Prostate gland (tissue), 2 donors: ENCODE results near the gene UNC5C. TPM values are rescaled to one million over a fixed set of nuclear protein-coding genes. Genes with fewer than 3 reads are reported as not detected.

ENCODE experiments used
- DNase-seq: peaks from one replicate; pipeline ENCODE4 v3.0.0-alpha.2; 2019; ENCODE audit warnings: low spot score
- H3K27ac ChIP-seq, 2 donors: fragments of 200-600 bp; sonication (generic); 2 replicates each; pipeline ENCODE4 v1.5.1; 2017 to 2019
- H3K27me3 ChIP-seq: fragments of 200-600 bp; sonication (generic); replicated peaks from 2 replicates; pipeline ENCODE4 v1.5.1; 2019; ENCODE audit not compliant: insufficient read depth
- H3K36me3 ChIP-seq, 2 donors: fragments of 200-600 bp; sonication (generic); 1 replicate in 1 of 2; 2 replicates in 1 of 2; pipeline versions ENCODE4 v1.5.1 to v1.8.1; 2017 to 2019
- H3K4me1 ChIP-seq: fragments of 200-600 bp; sonication (generic); replicated peaks from 2 replicates; pipeline ENCODE4 v1.5.1; 2019
- H3K4me3 ChIP-seq, 2 donors: fragments of 200-600 bp; sonication (generic); 2 replicates each; pipeline ENCODE4 v1.5.1; 2017 to 2019
- H3K9me3 ChIP-seq: fragments of 200-600 bp; sonication (generic); 2 replicates; pipeline ENCODE4 v1.5.1; 2017
- CTCF ChIP-seq, 4 experiments: fragments of 200-600 bp in 2 of 4; fragments of 450-650 bp in 2 of 4; sonication (generic) in 2 of 4; IDR thresholded peaks; 1 replicate in 3 of 4; 2 replicates in 1 of 4; pipeline ENCODE4 v1.5.1; 2016 to 2019; ENCODE audit warnings: antibody characterized with exemption in 4 of 4, mild to moderate bottlenecking in 2 of 4, moderate library complexity in 2 of 4
- POLR2A ChIP-seq: fragments of 450-650 bp; IDR thresholded peaks from one replicate; pipeline ENCODE4 v1.6.1; 2016; ENCODE audit warnings: antibody characterized with exemption, mild to moderate bottlenecking
- POLR2AphosphoS5 ChIP-seq: sonication (generic); formaldehyde crosslinking; IDR thresholded peaks from one replicate; pipeline ENCODE4 v1.6.1; 2017; ENCODE audit warnings: antibody characterized with exemption
- WGBS: methylation state at CpG from one replicate; pipeline ENCODE4 v1.1.5; 2018; 5-methylcytosine and 5-hydroxymethylcytosine counted together
- intact Hi-C: fragments of 100-400 bp; cut with DNase I; formaldehyde crosslinking; loops from one replicate; pipeline ENCODE4 v1.14.2; 2022
- total RNA-seq, 2 donors: library from RNA; depleted of rRNA; stranded (reverse); fragments of >200 nt; gene quantifications; one replicate each; pipeline ENCODE4 v1.1.0, GENCODE V29; 2016

Gene UNC5C
- total RNA-seq, 2 donors from 2014 or later = 1.8 to 15.5 TPM

GRCh38 chr4:95472534-95472933, 76.2 kb downstream of the UNC5C start:
- TF ChIP-seq POLR2AphosphoS5 (no peak), CTCF (IDR thresholded peaks at IDR 0.05) (no peak), POLR2A (no peak)
- intact Hi-C loops = no loop called here
- no peak overlapping the region for H3K27ac ChIP-seq
- no peaks in the 10 kb centered on the region for H3K36me3 ChIP-seq
- no peaks in the 10 kb centered on the region for H3K9me3 ChIP-seq
- H3K4me3 ChIP-seq = no peak overlapping the region
- H3K27me3 ChIP-seq = no peaks in the 10 kb centered on the region
- DNase-seq = no peak
- H3K4me1 ChIP-seq = no peaks in the 10 kb centered on the region
- 19% methylated on average over 3 of the region's 3 CpGs for WGBS

- Histone ChIP-seq H3K36me3 (no peaks in the 10 kb centered on the region), H3K9me3 (no peaks in the 10 kb centered on the region), H3K4me3 (no peak overlapping the region), H3K27ac (no peak overlapping the region), H3K27me3 (no peaks in the 10 kb centered on the region), H3K4me1 (no peaks in the 10 kb centered on the region)
- intact Hi-C loops = no loop called here
- no peak for DNase-seq
- 95% methylated on average over 4 of the region's 4 CpGs for whole genome bisulfite sequencing
- TF ChIP-seq CTCF (IDR thresholded peaks at IDR 0.05) (no peak), POLR2A (no peak), POLR2AphosphoS5 (no peak)
These were observed 78.2 kb downstream of the UNC5C start for GRCh38 chr4:95470622-95471021.

DNA sequence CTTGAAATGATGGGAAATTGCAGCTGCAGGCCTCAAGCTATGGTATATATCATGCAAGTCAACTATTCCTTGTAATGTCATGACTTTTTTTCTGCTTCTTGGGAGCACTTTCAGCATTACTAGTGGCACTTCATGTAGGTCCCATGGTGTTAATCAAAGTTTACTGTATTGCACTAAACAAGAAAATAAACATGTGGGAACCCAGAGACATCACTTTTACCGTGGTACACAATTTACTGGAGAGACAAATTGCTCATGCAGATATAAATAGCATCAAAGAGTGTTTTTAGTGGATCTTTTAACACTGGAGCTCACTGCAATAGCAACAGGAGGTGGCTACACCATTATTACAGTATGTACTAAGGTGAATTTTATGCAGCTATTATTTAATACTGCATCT, 79.2 kb downstream of the UNC5C start:
- Histone ChIP-seq H3K4me1 (no peaks in the 10 kb centered on the region), H3K27me3 (no peaks in the 10 kb centered on the region), H3K4me3 (no peak overlapping the region), H3K27ac (no peak overlapping the region), H3K36me3 (no peaks in the 10 kb centered on the region), H3K9me3 (no peaks in the 10 kb centered on the region)
- DNase-seq = no peak
- WGBS = 60% methylated on average over 1 of the region's 1 CpG
- intact Hi-C loops = no loop called here
- TF ChIP-seq POLR2A = no peak
- TF ChIP-seq POLR2AphosphoS5 = no peak
- TF ChIP-seq CTCF (IDR thresholded peaks at IDR 0.05) = no peak

GRCh38 chr4:95466791-95467190, 82.0 kb downstream of the UNC5C start:
- Histone ChIP-seq H3K36me3 (no peaks in the 10 kb centered on the region), H3K4me1 (no peaks in the 10 kb centered on the region), H3K4me3 (no peak overlapping the region), H3K27me3 (no peaks in the 10 kb centered on the region), H3K9me3 (no peaks in the 10 kb centered on the region), H3K27ac (no peak overlapping the region)
- TF ChIP-seq POLR2A = no peak
- no peak for TF ChIP-seq POLR2AphosphoS5
- TF ChIP-seq CTCF (IDR thresholded peaks at IDR 0.05) = no peak
- intact Hi-C loops = no loop called here
- 88% methylated on average over 3 of the region's 3 CpGs for WGBS
- no peak for DNase-seq

- no peak overlapping the region for H3K27ac ChIP-seq
- H3K9me3 ChIP-seq = no peaks in the 10 kb centered on the region
- no peaks in the 10 kb centered on the region for H3K4me1 ChIP-seq
- intact Hi-C loops = no loop called here
- no peaks in the 10 kb centered on the region for H3K36me3 ChIP-seq
- DNase-seq = no peak
- H3K27me3 ChIP-seq = no peaks in the 10 kb centered on the region
- WGBS = 11% methylated on average over 6 of the region's 6 CpGs
- TF ChIP-seq CTCF (IDR thresholded peaks at IDR 0.05) (no peak), POLR2A (no peak), POLR2AphosphoS5 (no peak)
- no peak overlapping the region for H3K4me3 ChIP-seq
These were observed 83.8 kb downstream of the UNC5C start for GRCh38 chr4:95465010-95465409.
